ENCODE results near the gene SORCS3.

Gene SORCS3

DNA sequence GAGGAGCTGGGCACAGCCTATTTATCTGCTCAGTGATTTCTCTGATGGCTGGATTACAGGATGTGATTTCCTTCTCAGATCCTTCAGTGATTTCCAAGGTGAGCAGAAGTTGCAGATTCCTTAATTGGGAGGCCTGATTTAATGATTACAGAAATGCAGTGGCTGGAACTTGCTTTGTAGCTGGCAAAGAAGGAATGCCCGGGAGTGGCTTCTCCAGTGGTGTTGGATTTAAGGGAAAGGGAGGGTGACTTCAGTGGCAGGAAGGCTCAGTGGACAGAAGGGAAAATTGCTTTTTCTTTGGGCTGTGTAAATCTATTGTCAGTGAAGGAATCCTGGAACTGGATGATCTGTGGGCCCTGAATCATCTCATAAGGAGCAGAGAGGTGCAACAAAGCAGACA lies 5.1 kb downstream of the SORCS3 start:
- DNase-seq: no peak

DNA sequence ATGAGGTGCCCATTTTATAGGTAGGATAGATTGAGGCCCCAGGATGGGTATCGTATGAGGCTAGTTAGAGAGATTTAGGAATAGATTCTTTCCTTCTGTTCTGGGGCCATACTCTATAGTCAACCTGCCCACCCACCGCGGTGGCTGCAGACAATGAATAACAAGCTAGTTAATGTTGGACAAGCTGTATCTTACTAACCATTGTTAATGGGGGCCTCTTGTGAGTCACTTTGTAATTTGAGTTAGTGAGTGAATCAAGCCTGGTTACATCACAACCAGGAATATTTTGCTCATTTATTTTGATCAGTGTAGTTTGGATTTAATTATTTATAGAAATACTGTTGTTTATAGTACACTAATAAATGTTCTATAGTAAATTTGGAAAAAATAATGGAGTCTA lies 7.3 kb downstream of the SORCS3 start:
- DNase-seq: no peak

DNA sequence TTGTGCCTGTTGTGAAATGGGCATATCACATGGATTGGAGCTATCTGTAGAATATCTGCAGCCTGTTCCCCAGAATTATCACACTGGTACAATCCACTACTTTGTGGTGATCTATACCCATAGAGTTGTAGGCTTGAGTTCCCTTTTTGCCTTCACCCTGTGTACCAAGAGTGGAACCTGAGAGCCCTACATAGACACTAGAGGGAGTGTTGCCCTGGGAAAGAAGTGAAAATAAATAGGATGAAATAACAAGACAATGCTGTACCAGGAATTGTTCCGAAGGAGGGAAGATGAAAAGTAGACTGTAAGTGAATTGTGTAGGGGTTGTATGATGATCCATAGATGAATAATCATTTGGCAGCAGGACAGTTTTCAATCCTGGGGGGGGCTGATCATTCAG lies 9.0 kb downstream of the SORCS3 start:
- no peak for DNase-seq

DNA sequence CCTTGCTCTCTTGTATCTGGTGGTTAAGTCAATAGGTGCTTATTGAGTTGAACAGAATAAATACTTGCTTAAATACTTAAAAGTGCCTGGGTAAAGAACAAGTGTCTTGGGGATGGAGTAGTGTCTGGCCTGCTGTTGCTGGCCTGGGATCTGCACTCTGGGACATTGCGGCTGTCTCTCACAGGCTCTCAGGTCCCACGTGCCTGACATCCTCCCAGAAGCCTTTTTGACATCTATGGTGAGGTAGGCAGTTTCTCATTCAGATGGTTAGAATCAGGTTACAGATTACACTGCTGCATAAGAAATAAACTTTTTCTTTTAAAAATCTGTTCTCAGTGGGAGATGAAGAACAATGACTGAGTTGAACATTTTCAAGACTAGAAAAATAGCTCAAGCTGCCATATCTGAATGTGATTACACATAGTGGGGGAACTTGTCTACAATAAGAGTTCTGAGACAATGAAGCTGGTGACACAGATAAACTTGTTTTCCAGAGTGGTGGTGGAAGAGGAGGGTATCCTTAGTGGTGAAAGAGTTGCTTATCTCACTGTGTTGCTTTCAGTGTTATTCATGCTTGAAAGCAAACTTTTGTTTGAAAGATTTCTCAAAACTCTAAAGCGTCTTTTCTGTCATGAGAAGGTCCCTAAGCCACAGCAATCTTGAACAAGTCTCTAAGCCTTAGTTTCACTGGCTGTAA lies 9.7 kb downstream of the SORCS3 start:
- DNase-seq: no peak

DNA sequence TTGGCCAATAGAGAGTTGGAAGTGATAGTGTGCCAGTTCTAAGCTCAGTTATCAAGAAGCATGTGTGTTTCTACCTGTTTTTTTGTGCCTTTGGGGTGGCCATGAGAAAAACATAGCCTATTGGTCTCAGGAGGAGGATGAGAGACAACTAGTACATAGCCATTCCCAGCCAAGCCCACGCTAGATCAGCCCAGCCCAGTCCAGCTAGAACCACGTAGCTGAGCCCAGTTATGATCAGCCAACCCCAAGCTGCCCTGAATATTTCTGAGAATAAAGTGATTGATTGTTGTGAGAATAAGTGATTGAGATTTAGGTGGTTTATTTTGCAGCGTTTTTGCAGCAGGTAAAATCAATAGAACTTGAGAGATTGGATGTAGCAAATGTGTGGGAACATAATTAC lies 15.9 kb downstream of the SORCS3 start:
- no peak for DNase-seq

DNA sequence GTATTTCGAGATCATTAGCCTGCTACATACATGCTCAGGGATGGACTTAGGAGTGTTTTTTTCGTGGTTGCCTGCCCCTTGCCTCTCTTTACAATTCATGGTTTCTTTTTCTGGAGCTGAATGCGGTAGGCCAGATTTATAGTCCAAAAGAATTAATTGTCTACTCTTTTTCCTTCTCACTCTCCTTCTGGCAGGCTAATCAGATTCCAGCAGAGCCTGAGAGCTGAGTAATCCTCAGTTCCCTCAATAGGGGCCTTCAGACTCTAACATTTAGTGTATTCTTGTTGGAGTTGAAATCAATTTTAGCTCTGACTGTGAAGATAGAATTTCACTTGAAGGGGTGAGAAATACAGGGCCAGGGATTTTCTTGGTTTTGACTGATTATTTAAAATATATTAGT lies 16.4 kb downstream of the SORCS3 start:
- no peak for DNase-seq

DNA sequence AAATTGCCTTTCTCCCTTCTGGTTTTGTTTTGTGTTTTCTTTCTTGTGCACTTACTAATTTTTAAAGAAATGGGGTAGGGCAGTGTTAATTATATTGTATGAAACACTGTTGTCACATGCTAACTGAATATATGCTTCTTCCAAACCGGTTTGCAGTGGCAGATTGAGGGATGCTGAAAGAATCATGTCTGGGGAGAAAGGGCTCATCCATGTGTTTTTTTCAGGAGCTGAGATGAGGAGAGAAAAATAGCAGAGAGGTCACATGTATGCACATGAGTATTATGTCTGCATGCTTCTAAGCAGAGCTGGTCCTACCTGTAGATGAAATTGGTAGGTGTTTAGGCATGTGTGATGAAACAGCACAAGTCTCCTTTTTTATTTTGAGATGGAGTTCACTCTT lies 17.0 kb downstream of the SORCS3 start:
- no peak for DNase-seq

DNA sequence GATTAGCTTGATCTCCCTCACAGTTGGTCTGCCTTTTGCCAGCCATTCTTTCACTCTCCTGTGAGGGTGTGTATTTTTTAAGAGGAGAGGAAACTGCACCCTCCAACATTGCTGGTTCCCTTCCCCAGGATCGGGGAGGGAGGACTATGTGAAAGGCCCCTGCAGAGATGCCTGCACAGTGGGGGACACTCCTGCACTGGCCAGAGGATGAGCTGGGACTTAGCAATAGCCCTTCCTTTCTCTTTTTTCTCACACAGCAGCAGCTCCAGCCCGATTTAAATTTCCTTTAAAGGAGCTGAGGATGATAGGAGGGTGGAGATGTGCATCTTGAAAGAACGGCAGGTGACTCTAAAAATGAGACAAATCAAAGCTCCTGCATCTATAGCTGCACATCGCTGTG lies 18.7 kb downstream of the SORCS3 start:
- no peak for DNase-seq

DNA sequence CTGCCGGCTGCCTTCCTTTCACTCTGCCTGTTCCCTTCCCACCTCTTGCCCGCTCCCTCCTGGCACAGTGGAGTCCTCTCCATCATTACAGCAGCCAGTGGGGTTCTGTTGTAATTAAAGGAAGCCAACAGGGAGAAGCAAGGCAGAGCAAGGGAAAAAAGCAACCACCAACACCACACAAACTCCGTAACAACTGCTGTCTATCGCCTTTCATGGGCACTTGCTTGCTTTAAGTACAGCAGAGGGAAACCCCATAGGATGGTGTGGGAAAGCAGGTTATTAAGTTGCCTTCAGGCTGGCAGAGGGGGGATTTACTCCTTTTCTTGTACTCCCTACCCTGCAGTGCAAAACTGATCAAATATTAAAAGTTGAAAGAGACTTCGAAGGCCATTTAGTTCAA lies 22.0 kb downstream of the SORCS3 start:
- DNase-seq: no peak

DNA sequence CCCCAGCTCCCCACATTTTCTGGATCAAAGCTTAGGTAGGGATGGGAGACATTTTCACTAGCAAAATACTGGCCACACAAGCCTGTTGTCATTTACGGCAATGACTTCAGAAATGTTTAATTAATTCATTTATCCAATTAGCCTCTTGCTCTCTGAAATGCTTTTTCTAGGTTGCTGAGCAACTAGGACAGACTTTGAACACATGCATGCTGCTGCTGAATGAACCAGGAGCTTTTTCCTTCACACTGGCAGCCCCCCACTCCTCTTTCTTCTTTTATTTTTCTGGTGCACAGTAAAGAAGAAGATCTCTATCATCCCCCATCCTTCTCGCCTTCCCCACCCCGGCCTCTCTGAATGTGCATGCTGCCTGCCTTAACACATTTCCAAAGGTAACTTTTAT lies 22.5 kb downstream of the SORCS3 start:
- DNase-seq: no peak

DNA sequence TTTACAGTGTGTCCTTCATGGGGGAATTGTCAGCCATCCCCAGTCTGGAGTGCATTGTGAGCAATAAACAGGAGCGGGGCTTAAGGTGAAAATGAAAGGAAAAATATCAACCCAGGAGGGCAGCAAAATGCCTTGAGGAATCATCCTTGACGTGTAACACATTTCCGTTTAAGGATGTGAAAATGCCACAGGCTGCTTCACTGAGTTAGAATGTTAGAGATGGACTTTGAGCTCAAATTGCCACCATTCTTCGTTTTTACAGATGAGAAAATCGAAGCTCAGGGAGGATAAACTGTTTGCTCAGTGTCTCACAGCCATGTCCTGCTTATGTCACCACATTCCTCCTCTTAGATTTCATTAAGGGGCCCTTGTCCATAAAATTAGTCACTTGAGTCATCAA lies 23.1 kb downstream of the SORCS3 start:
- no peak for DNase-seq

DNA sequence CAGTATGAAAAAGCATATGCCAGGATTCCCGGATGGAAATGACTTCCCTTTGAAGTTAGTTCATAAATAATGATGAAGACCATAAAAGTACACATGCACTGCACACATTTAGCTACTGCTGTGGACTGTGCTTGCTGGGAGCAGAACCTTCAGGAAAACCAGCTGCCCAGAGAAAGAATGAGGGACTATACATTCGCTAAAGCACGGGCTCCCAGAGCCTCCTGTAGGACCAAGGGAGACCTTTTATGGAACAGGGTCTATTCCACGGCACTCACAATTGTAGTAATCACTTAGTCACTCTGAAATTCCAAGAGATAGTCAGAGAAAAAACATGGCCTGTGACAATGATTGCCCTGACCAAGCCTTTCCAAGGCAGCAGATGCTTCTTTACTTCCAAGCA lies 24.1 kb downstream of the SORCS3 start:
- no peak for DNase-seq

DNA sequence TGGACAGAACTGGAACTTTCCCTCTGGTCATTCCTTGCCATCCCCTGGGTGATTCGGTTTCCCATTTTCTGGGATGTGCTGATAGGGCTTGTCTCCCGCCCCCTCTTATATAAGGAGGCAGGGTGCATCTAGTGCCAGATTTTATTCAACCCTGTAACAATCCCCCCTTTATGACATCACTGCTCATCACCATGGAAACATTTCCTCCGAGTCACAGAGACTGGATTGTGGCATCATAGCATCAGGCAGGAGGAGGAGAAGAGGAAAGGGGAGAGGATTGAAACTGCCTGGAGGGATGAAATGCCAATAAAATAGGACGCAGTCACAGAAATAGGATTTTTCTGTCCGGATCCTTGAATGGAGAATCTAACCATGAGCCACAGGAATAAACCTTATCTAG lies 25.0 kb downstream of the SORCS3 start:
- no peak for DNase-seq

DNA sequence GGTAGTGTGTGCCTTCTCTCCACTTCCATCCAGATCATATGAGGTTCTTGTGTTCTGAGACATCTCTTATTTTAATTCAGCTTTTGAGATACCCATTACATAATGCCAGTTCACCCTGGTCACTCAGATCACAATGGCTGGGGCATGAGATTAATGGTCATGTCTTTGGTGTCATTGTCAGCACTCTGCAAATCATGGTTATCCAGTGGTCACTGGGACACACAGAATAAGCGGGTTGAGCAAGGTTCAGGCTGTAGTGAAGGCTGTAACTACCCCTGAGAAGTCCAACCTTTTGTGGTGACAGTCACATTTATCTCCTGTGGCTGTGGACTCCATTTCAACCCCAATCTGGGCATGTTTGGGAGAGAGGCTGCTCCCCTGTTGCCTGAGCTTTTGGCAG lies 35.8 kb downstream of the SORCS3 start:
- DNase-seq: no peak

DNA sequence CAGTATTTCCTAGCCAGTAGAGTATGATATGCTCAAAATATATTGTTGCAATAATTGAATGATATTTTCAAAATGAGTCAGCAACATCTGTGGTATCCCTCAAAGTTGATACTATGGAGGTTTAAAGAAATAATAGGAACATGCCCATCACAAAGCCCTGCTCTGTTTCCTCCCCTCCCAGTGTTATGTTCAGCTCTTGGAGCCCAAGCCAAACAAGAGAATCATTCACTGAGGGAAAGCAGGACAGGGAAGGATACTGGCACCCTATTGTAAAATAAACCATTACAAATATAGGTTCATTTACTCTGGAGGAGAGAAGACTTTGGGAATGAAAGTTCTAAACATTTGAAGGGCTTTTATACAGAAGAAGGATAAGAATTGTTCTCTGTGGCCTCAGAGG lies 37.6 kb downstream of the SORCS3 start:
- no peak for DNase-seq

DNA sequence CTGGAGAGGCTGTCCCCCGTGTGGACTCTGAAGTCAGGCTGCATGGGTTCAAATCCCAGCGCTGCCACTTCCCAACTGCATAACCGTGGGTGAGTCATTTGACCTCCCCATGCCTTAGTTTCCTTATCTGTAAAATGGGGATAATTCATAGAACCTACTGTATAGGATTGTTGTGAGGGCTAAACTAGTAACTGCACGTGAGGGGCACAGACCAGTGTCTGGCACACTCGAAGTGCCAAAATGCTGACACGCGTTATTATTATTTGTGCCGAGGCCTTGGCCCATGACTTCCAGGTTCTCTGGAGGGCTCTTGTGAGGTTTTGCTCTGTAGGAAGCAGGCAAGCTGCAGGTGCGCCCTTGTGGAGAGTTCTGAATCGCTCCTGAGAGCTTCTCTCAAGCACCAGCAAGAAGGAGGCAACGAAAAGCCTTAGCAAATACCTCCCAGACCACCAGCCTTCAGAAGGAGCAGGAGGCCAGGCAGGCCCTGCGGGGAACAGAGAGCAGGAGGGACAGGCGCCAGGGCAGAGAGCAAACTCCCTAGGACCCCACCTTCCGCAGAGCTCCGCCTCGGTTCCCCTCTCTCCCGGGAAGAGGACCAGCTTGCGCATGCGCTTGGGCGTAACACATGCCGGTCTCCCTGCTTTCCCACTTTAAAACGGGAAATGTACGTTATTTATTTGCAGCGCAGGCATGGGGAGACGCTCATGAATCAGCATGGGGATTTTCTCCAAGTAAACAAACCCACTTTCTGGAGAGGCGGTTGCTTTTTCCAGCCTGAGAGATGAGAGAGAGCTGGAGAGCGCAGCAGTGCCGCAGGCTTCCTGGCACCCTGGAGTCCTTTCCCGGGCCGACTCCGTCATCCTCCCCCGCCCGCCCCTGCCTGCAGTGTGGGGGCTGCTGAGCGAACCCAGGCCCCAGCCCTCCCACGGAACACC lies 39.6 kb downstream of the SORCS3 start:
- DNase-seq: no peak

DNA sequence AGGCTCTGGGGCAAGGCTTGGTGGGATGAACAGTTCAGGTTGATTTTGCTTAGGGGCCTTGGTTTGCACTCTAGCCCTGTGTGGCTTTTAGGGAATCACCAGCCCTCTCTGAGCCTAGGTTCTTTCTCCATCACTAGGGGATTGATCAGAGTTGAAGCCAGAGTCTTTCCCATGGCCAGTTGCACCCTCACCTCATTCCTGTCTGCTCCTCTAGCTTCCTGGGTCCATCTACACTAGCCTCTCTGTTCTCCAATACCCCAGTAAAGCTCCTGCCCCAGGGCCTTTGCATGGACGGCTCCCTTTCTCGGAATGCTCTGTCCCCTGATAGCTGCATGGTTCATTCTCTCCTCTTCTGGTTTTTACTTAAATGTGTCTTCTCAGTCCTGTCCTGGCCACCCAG lies 40.4 kb downstream of the SORCS3 start:
- DNase-seq: no peak

DNA sequence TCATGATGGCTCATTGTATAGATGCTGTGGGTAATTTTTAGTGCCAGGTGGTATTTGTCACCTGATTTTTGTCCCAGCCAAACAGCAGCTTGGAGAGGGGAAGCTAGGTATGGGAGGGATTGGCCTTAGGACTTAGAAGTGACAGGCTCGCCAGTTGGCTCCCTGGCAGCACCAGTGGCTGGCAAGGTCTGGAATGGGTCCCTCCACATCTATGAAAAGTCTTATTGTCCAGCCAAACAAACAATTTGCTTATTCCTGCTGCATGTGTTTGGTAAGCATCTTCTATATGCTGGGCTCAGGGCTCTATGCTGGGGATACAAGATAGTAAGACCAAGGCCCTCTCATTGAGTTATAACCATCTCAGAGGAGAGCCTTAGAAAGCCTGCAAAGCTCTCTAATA lies 42.5 kb downstream of the SORCS3 start:
- no peak for DNase-seq

DNA sequence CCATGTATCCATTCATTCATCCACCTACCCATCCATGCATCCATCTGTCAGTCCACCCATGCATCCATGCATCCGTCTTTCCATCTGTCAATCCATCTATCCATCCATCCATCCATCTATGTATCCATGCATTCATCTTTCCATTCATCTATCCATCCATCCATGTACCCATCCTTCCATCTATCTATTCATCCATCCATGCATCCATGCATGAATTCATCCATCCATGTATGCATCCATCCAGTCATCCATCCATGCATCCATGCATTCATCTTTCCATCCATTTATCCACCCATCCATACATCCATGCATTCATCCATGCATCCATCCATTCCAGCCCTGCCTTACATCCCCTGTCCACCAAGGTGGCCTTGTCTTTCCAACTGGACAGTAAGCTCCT lies 45.7 kb downstream of the SORCS3 start:
- DNase-seq: no peak

DNA sequence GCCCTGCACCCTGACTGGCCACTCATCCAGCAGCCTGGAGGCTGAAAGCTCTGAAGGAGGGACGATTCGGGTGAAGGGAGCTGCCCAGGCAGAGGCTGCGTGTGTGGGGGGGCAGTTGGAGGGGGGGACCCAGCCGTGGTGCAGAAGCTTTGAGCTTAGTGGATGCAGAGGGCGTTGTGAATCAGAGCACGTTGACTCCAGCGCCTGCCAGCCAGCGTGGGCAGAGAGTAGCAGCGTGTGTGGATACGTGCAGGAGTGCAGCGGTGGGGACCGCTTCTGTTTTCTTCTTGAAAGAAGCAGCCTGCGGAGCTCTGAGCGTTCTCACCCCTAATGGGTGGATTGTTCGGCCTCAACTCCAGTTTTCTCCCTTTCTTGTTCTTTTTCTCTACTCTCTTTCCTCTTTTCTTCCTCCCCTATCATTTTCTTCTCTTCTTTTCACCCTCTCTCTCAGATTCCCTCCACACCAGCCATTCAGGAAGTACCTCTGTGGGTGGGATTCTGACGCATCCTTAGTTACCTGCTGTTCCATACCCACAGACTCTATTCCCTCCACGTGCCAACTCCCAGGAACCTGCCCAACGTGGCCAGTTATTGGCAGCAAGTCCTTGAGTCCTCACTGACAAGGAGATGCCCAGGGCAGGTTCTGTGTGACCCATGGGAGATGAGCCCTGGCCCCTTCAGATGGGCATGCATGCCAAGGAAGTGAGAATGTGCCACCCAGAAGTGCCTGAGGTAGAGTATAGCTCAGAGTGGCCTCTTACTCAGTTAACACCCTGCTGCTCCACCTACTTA lies 47.4 kb downstream of the SORCS3 start:
- DNase-seq: no peak

DNA sequence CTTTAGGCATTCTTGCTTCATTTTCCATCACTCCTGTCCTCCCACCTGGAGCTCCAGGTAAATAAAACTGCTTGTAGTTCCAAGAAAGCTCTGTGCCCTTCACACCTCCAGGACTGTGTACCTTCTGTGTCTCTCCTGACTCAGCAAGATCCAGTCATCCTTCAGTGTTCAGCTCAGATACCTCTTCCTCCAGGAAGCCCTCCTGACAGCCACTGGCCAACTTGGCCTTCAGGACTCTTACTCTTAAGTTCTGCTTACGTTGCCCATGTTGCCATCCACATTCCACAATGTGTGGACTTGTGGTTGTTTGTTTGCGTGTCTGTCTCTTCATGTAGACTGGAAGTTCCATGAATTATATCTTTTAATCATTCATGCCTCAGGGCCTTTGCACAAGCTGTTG lies 48.0 kb downstream of the SORCS3 start:
- no peak for DNase-seq

DNA sequence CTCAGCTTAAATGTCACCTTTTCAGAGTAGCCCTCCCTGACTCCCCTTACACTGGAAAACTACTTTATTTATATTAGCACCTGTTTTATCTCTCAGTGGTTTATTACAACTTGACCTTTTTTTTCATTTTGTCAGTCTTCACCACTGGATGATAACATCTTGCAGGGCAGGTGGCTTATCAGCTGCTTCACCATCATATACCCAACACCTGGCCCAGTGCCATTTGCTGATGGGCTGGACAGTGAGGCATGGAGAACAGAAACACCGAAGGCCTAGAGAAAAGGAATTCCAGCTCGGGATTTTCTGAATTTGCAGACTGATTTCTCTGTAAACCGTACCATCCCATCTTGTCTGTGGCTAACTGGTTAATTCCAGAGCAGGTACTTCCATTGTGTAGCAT lies 48.5 kb downstream of the SORCS3 start:
- DNase-seq: no peak

DNA sequence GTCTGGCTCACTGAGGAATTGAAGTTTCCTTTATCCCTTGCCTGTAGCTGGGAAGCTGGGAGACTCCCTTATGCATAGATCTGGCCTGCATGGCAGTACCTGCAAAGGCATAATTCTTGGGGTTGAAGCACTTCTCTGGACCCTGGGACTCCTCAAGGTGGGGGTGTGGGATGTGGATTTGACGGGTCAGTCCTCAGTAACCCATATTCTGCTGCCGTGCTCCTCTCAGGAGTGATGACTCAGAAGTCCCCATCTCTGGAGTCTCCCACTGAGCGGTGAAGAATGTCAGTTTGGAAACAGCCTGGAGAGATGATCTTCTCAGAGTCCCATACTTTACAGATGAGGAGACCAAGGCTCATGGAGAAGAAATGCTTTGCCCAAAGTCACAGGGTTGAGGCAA lies 49.0 kb downstream of the SORCS3 start:
- no peak for DNase-seq

DNA sequence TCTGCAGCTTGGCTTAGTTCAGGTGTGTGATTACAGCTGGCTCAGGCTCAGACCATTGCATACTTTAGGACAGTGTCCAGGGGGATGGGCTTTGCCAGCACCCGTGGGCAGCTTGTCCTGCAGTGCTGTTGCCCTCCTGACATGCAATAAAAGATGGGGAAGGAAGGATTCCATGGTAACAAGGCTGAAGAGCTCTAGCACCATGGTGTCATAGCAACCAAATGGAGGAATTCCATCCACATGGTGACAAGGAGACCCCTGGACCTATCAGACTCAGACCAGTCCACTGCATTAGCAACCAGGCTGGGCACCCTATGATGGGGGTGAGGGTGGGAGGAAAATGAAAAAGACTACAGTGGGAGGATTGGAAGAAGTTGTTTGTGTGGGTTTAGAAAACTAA lies 49.9 kb downstream of the SORCS3 start:
- no peak for DNase-seq

All from CD4-positive, alpha-beta T cell treated with Interleukin-21 for 1 hour (primary cell).